K562 (cell line): ENCODE measurements around the gene SEMA6D. TPM values are rescaled to one million over a fixed set of nuclear protein-coding genes. Genes with fewer than 3 reads are reported as not detected.

Experiments
- ATAC-seq: fragments of 200-7000 bp; cut with Tn5 transposase; 3 replicates; pipeline ENCODE4 v1.9.1; 2020; ENCODE audit warnings: moderate library complexity
- BruUV-seq: library from RNA; stranded (reverse); fragments of 400-500 nt; replicated peaks from 2 replicates; lab custom pipeline; 2021; lab: Mats Ljungman, UMichigan
- CTCF ChIA-PET: fragments of 300-600 bp; formaldehyde crosslinking; extraction: SDS; loops from one replicate; lab custom pipeline; 2021; ENCODE audit warnings: low intra/inter-chr PET ratio; lab: Yijun Ruan, JAX
- POLR2A ChIA-PET: fragments of 300-600, 350-650 bp; sonication (Branson Sonifier 250); formaldehyde crosslinking; extraction: SDS; loops from one replicate; lab custom pipeline; 2021; ENCODE audit warnings: antibody characterized with exemption, inconsistent platforms; lab: Yijun Ruan, JAX
- DNase-seq, 4 experiments: peaks; one replicate each; pipeline versions ENCODE4 v3.0.0 to v3.0.0-alpha.2; 2011 to 2018; ENCODE audit warnings: low spot score in 3 of 4, mixed read lengths in 3 of 4; ENCODE audit errors: extremely low read depth in 1 of 4
- FAIRE-seq: peaks from 2 replicates; lab custom pipeline; 2011; peaks lifted over from hg19 to GRCh38; lab: Jason Lieb, UNC
- H2AFZ ChIP-seq: 2 replicates; pipeline ENCODE4 v1.6.0; 2011; ENCODE audit warnings: low read depth, low read length, control low read depth, inconsistent platforms
- H3K27ac ChIP-seq: fragments of 200-600 bp; 3 replicates; pipeline ENCODE4 v1.8.0; 2011; ENCODE audit warnings: low read depth, mild to moderate bottlenecking, control low read depth, inconsistent platforms, low read length, moderate library complexity, mixed read lengths; ENCODE audit errors: extremely low read depth
- H3K27me3 ChIP-seq, 2 experiments: fragments of 300-600 bp in 1 of 2; 2 replicates in 1 of 2; 3 replicates in 1 of 2; pipeline versions ENCODE4 v1.6.0 to v1.8.0; 2011; ENCODE audit warnings: inconsistent platforms in 2 of 2, low read length in 2 of 2, mild to moderate bottlenecking in 1 of 2, mixed read lengths in 1 of 2, moderate library complexity in 1 of 2; ENCODE audit not compliant: control insufficient read depth in 2 of 2, insufficient read depth in 2 of 2
- H3K36me3 ChIP-seq: fragments of 300-600 bp; 3 replicates; pipeline ENCODE4 v1.8.0; 2011; ENCODE audit warnings: mild to moderate bottlenecking, low read length, inconsistent platforms; ENCODE audit not compliant: control insufficient read depth, insufficient read depth
- H3K4me1 ChIP-seq, 2 experiments: fragments of 200-600 bp in 1 of 2; replicated peaks in 1 of 2; 2 replicates in 1 of 2; 3 replicates in 1 of 2; pipeline versions ENCODE4 v1.5.1 to v1.8.0; 2011; ENCODE audit warnings: inconsistent platforms in 2 of 2, low read length in 2 of 2, mild to moderate bottlenecking in 1 of 2, mixed read lengths in 1 of 2, moderate library complexity in 1 of 2; ENCODE audit not compliant: control insufficient read depth in 2 of 2, insufficient read depth in 2 of 2
- H3K4me2 ChIP-seq: 2 replicates; pipeline ENCODE4 v1.6.1; 2011; ENCODE audit warnings: low read length, control low read depth, inconsistent platforms, mixed read lengths; ENCODE audit not compliant: insufficient read depth
- H3K4me3 ChIP-seq: fragments of 200-600 bp; sonication (generic), shearing (Covaris generic); 2 replicates; pipeline ENCODE4 v1.5.1; 2016; ENCODE audit warnings: control low read depth, inconsistent platforms
- H3K79me2 ChIP-seq: fragments of 200-600 bp; 3 replicates; pipeline ENCODE4 v1.8.0; 2011; ENCODE audit warnings: low read length, inconsistent platforms; ENCODE audit not compliant: control insufficient read depth, insufficient read depth
- H3K9ac ChIP-seq, 2 experiments: 2 replicates each; pipeline versions ENCODE4 v1.6.0 to v1.6.1; 2011; ENCODE audit warnings: low read depth in 2 of 2, low read length in 2 of 2, control low read depth in 1 of 2, inconsistent platforms in 1 of 2, mild to moderate bottlenecking in 1 of 2, mixed read lengths in 1 of 2; ENCODE audit not compliant: insufficient read depth in 1 of 2
- H3K9me1 ChIP-seq: one replicate; pipeline ENCODE4 v1.6.0; 2011; ENCODE audit warnings: inconsistent platforms, mild to moderate bottlenecking, low read length, moderate library complexity; ENCODE audit not compliant: control insufficient read depth, insufficient read depth
- H3K9me3 ChIP-seq: replicated peaks from 2 replicates; pipeline ENCODE4 v1.5.1; 2011; ENCODE audit warnings: low read depth, low read length, inconsistent platforms; ENCODE audit not compliant: control insufficient read depth, insufficient read depth
- H4K20me1 ChIP-seq: replicated peaks from 2 replicates; pipeline ENCODE4 v1.6.1; 2011; ENCODE audit warnings: low read length, inconsistent platforms, mixed read lengths; ENCODE audit not compliant: control insufficient read depth, insufficient read depth
- BACH1 ChIP-seq: fragments of 200-800 bp; sonication (Bioruptor generic); IDR thresholded peaks from 2 replicates; pipeline ENCODE4 v1.6.1; 2016; ENCODE audit warnings: missing genetic modification characterization, missing compliant biosample characterization
- KDM2B ChIP-seq: fragments of 250-450 bp; sonication (Bioruptor Pico); IDR thresholded peaks from 2 replicates; pipeline ENCODE4 v1.8.0; 2021; ENCODE audit warnings: mild to moderate bottlenecking, moderate library complexity
- MNT ChIP-seq, 2 experiments: fragments of 450-650 bp; conservative IDR thresholded peaks; 2 replicates each; pipeline ENCODE4 v1.6.1; 2017; ENCODE audit warnings: mild to moderate bottlenecking in 2 of 2, moderate library complexity in 2 of 2
- ZNF174 ChIP-seq: fragments of 250-450 bp; sonication (Bioruptor Pico); IDR thresholded peaks from 2 replicates; pipeline ENCODE4 v1.4.0; 2020; ENCODE audit warnings: mild to moderate bottlenecking
- ZNF449 ChIP-seq: fragments of 250-450 bp; sonication (Bioruptor Pico); IDR thresholded peaks from 2 replicates; pipeline ENCODE4 v1.8.0; 2022; ENCODE audit warnings: moderate library complexity, mild to moderate bottlenecking, inconsistent platforms
- ZNF511 ChIP-seq: sonication (generic); formaldehyde crosslinking; IDR thresholded peaks from 2 replicates; pipeline ENCODE4 v1.8.0; 2022; ENCODE audit warnings: mild to moderate bottlenecking, missing genetic modification reagents
- WGBS: fragments of 100-300 bp; shearing (Covaris generic); methylation state at CpG from one replicate; pipeline ENCODE4 v1.1.6; 2016; ENCODE audit warnings: low coverage, mixed read lengths; ENCODE audit not compliant: insufficient coverage; ENCODE audit errors: missing lambda C conversion rate; 5-methylcytosine and 5-hydroxymethylcytosine counted together
- in situ Hi-C: fragments of 300-500 bp; cut with MboI; formaldehyde crosslinking; loops from 4 replicates; pipeline ENCODE4 v1.15.0; 2018; ENCODE audit warnings: inconsistent platforms, mixed read lengths
- intact Hi-C: fragments of 100-400 bp; cut with micrococcal nuclease; formaldehyde crosslinking; loops from 2 replicates; pipeline ENCODE4 v1.14.2; 2022
- polyA plus RNA-seq, 8 experiments: library from polyadenylated mRNA; depleted of rRNA in 4 of 8; stranded (reverse) in 5 of 8; unstranded in 3 of 8; fragments of >200 nt; fragmentation: Nextera tagmentation in 2 of 8; fragmentation: Illumina TruSeq in 1 of 8; extraction: Ambion mirVana in 2 of 8; extraction: Trizol in 1 of 8; gene quantifications; 2 replicates each; pipeline versions ENCODE4 v1.2.1 to v1.2.3, GENCODE V29; 2011 to 2014; ENCODE audit warnings: inconsistent platforms in 1 of 8, missing spikeins in 1 of 8
- total RNA-seq, 7 experiments: library from RNA; depleted of rRNA in 6 of 7; stranded (reverse); fragments of >200 nt in 6 of 7; fragmentation: Illumina TruSeq in 2 of 7; extraction: Trizol in 2 of 7; gene quantifications; 2 replicates each; pipeline versions ENCODE4 v1.2.1 to v1.2.3, GENCODE V29; 2011 to 2021; ENCODE audit warnings: low replicate concordance in 1 of 7

The SEMA6D gene
- total and polyA plus RNA-seq, 9 of the 15 experiments (the other 6 are each of a cell fraction or from before 2014, with no cell fraction given) = not detected

GRCh38 chr15:47696351-47696750, 21.0 kb upstream of the SEMA6D start (continued):
- TF ChIP-seq ZNF511 (CRISPR knock-in tag) (no peak), MNT (conservative IDR thresholded peaks at IDR 0.05) (no peak), BACH1 (tag) (no peak)

- intact Hi-C loops = no loop called here
- Histone ChIP-seq H3K4me2 (no peak overlapping the region), H3K9me1 (no peaks in the 10 kb centered on the region), H3K9me3 (no peaks in the 10 kb centered on the region), H2AFZ (no peak overlapping the region), H3K4me3 (no peak overlapping the region), H3K27me3 (no peaks in the 10 kb centered on the region), H3K36me3 (no peaks in the 10 kb centered on the region), H4K20me1 (no peaks in the 10 kb centered on the region), H3K79me2 (no peaks in the 10 kb centered on the region), H3K4me1 (no peaks in the 10 kb centered on the region), H3K27ac (no peak overlapping the region)
- 0% methylated on average over 8 of the region's 8 CpGs for WGBS
- no TSS peak for BruUV-seq
- POLR2A ChIA-PET = no interaction called here
- FAIRE-seq (no peak), DNase-seq (no peak), ATAC-seq (no peak)
- CTCF ChIA-PET = no interaction called here
- TF ChIP-seq ZNF449 = no peak
- TF ChIP-seq ZNF174 (CRISPR knock-in tag) = no peak
- no peak for TF ChIP-seq KDM2B (CRISPR knock-in tag)
- TF ChIP-seq, all 486 proteins: peak for 0
- no peak overlapping the region for H3K9ac ChIP-seq
- in situ Hi-C loops = no loop called here
These were observed 11.9 kb upstream of the SEMA6D start for GRCh38 chr15:47705281-47705997.
